Gastrocnemius medialis (tissue), 4 donors: ENCODE measurements around the gene PCGF6.

Source experiments
- POLR2A ChIP-seq, 2 donors: fragments of 450-650 bp; IDR thresholded peaks; one replicate each; pipeline ENCODE4 v1.6.1; 2017; ENCODE audit warnings: antibody characterized with exemption in 2 of 2, mild to moderate bottlenecking in 2 of 2, moderate library complexity in 2 of 2
- TF ChIP-seq, protein P1 (sequence below), 5 experiments: fragments of 450-650 bp in 3 of 5; fragments of 200-600 bp in 2 of 5; sonication (generic) in 2 of 5; IDR thresholded peaks in 4 of 5; conservative IDR thresholded peaks in 1 of 5; 1 replicate in 4 of 5; 2 replicates in 1 of 5; pipeline ENCODE4 v1.5.1; 2016 to 2019; ENCODE audit warnings: antibody characterized with exemption in 5 of 5, mild to moderate bottlenecking in 3 of 5, moderate library complexity in 3 of 5

GRCh38 chr10:103355906-103356599 lies 5.1 kb upstream of the PCGF6 start:
- TF ChIP-seq POLR2A (IDR thresholded peaks at IDR 0.05): no peak
- TF ChIP-seq, protein P1, sequence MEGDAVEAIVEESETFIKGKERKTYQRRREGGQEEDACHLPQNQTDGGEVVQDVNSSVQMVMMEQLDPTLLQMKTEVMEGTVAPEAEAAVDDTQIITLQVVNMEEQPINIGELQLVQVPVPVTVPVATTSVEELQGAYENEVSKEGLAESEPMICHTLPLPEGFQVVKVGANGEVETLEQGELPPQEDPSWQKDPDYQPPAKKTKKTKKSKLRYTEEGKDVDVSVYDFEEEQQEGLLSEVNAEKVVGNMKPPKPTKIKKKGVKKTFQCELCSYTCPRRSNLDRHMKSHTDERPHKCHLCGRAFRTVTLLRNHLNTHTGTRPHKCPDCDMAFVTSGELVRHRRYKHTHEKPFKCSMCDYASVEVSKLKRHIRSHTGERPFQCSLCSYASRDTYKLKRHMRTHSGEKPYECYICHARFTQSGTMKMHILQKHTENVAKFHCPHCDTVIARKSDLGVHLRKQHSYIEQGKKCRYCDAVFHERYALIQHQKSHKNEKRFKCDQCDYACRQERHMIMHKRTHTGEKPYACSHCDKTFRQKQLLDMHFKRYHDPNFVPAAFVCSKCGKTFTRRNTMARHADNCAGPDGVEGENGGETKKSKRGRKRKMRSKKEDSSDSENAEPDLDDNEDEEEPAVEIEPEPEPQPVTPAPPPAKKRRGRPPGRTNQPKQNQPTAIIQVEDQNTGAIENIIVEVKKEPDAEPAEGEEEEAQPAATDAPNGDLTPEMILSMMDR (IDR thresholded peaks at IDR 0.05 in 4 of 5, conservative IDR thresholded peaks at IDR 0.05 in 1 of 5): no peak
